K562 (cell line): ENCODE results near the gene MTMR3. TPM values are rescaled to one million over a fixed set of nuclear protein-coding genes. Genes with fewer than 3 reads are reported as not detected.

Source experiments
- CBX5 ChIP-seq: IDR thresholded peaks from 2 replicates; pipeline ENCODE4 v1.6.1; 2014; ENCODE audit warnings: low read depth, borderline replicate concordance
- CREBBP ChIP-seq: IDR thresholded peaks from one replicate; pipeline ENCODE4 v1.6.1; 2012; ENCODE audit warnings: low read depth, mild to moderate bottlenecking, control low read depth, inconsistent platforms, low read length
- CTCFL ChIP-seq: IDR thresholded peaks from 2 replicates; pipeline ENCODE4 v1.6.1; 2011; ENCODE audit warnings: borderline replicate concordance, low read depth, mild to moderate bottlenecking, moderate library complexity, low read length; ENCODE audit not compliant: insufficient read depth, poor library complexity, severe bottlenecking
- HDAC2 ChIP-seq: fragments of 450-650 bp; IDR thresholded peaks from 2 replicates; pipeline ENCODE4 v1.6.1; 2016; ENCODE audit warnings: mild to moderate bottlenecking
- LEF1 ChIP-seq: fragments of 450-650 bp; IDR thresholded peaks from 2 replicates; pipeline ENCODE4 v1.6.1; 2016; ENCODE audit warnings: mild to moderate bottlenecking
- MLX ChIP-seq, 2 experiments: fragments of 450-650 bp in 1 of 2; sonication (generic) in 1 of 2; formaldehyde crosslinking; conservative IDR thresholded peaks; 2 replicates each; pipeline versions ENCODE4 v1.4.0 to v1.8.1; 2020 to 2022; ENCODE audit warnings: mild to moderate bottlenecking in 1 of 2, missing genetic modification reagents in 1 of 2
- NCOR1 ChIP-seq: fragments of 450-650 bp; IDR thresholded peaks from 2 replicates; pipeline ENCODE4 v1.6.1; 2016; ENCODE audit warnings: mild to moderate bottlenecking, moderate library complexity
- NEUROD1 ChIP-seq: fragments of 150-350 bp; IDR thresholded peaks from 2 replicates; pipeline ENCODE4 v1.6.1; 2014; ENCODE audit warnings: borderline replicate concordance, low read length, low read depth; ENCODE audit not compliant: partially characterized antibody
- NR4A1 ChIP-seq, 2 experiments: fragments of 250-450 bp in 1 of 2; fragments of 450-650 bp in 1 of 2; sonication (Bioruptor Pico) in 1 of 2; IDR thresholded peaks; 2 replicates each; pipeline versions ENCODE4 v1.4.0 to v1.6.1; 2016 to 2020; ENCODE audit warnings: mild to moderate bottlenecking in 2 of 2, missing compliant biosample characterization in 1 of 2, missing genetic modification characterization in 1 of 2, moderate library complexity in 1 of 2
- PBX2 ChIP-seq, 2 experiments: IDR thresholded peaks in 1 of 2; conservative IDR thresholded peaks in 1 of 2; 2 replicates each; pipeline ENCODE4 v1.6.1; 2016; ENCODE audit warnings: low read depth in 2 of 2, mild to moderate bottlenecking in 1 of 2, missing compliant biosample characterization in 1 of 2, missing genetic modification characterization in 1 of 2, moderate library complexity in 1 of 2
- PCBP2 ChIP-seq: fragments of 200-400 bp; formaldehyde crosslinking; IDR thresholded peaks from 2 replicates; pipeline ENCODE4 v1.6.1; 2018; ENCODE audit warnings: low read length, low read depth, mild to moderate bottlenecking, moderate library complexity; ENCODE audit not compliant: poor library complexity, severe bottlenecking
- RAD51 ChIP-seq: fragments of 450-650 bp; IDR thresholded peaks from 2 replicates; pipeline ENCODE4 v1.7.1; 2016; ENCODE audit warnings: low read depth, mild to moderate bottlenecking, borderline replicate concordance
- SMAD2 ChIP-seq: fragments of 150-350 bp; IDR thresholded peaks from 2 replicates; pipeline ENCODE4 v1.6.1; 2014; ENCODE audit warnings: low read depth, mild to moderate bottlenecking, low read length
- SMC3 ChIP-seq: conservative IDR thresholded peaks from 2 replicates; pipeline ENCODE4 v1.6.1; 2011; ENCODE audit warnings: low read depth, low read length, improper control_type of control experiment; ENCODE audit not compliant: insufficient read depth
- TAF15 ChIP-seq: fragments of 200-400 bp; formaldehyde crosslinking; IDR thresholded peaks from 2 replicates; pipeline ENCODE4 v1.6.1; 2017; ENCODE audit warnings: mild to moderate bottlenecking, low read depth, low read length, moderate library complexity
- ZBTB34 ChIP-seq: fragments of 250-450 bp; sonication (Bioruptor Pico); IDR thresholded peaks from 2 replicates; pipeline ENCODE4 v1.8.0; 2021; ENCODE audit warnings: mild to moderate bottlenecking, moderate library complexity
- ZKSCAN8 ChIP-seq: fragments of 200-800 bp; sonication (Bioruptor generic); IDR thresholded peaks from 2 replicates; pipeline ENCODE4 v1.6.1; 2016; ENCODE audit warnings: missing genetic modification characterization, missing compliant biosample characterization
- ZNF586 ChIP-seq: fragments of 450-650 bp; formaldehyde crosslinking; conservative IDR thresholded peaks from 2 replicates; pipeline ENCODE4 v1.4.0; 2020; ENCODE audit warnings: mild to moderate bottlenecking, moderate library complexity
- polyA plus RNA-seq, 8 experiments: library from polyadenylated mRNA; depleted of rRNA in 4 of 8; stranded (reverse) in 5 of 8; unstranded in 3 of 8; fragments of >200 nt; fragmentation: Nextera tagmentation in 2 of 8; fragmentation: Illumina TruSeq in 1 of 8; extraction: Ambion mirVana in 2 of 8; extraction: Trizol in 1 of 8; gene quantifications; 2 replicates each; pipeline versions ENCODE4 v1.2.1 to v1.2.3, GENCODE V29; 2011 to 2014; ENCODE audit warnings: inconsistent platforms in 1 of 8, missing spikeins in 1 of 8
- total RNA-seq, 7 experiments: library from RNA; depleted of rRNA in 6 of 7; stranded (reverse); fragments of >200 nt in 6 of 7; fragmentation: Illumina TruSeq in 2 of 7; extraction: Trizol in 2 of 7; gene quantifications; 2 replicates each; pipeline versions ENCODE4 v1.2.1 to v1.2.3, GENCODE V29; 2011 to 2021; ENCODE audit warnings: low replicate concordance in 1 of 7

Gene MTMR3
- total and polyA plus RNA-seq, 9 of the 15 experiments (the other 6 are each of a cell fraction or from before 2014, with no cell fraction given) = 1.6 to 13.7 (median 7.9) TPM

- TF ChIP-seq PBX2 (CRISPR knock-in tag; IDR thresholded peaks at IDR 0.05; ENCODE audit: low read depth) = no peak
- TF ChIP-seq PBX2 (tag; conservative IDR thresholded peaks at IDR 0.05; ENCODE audit: low read depth) = peak; percentile 60
- TF ChIP-seq CREBBP = no peak
- TF ChIP-seq MLX (CRISPR knock-in tag; conservative IDR thresholded peaks at IDR 0.05) = no peak
- no peak for TF ChIP-seq CBX5
- TF ChIP-seq TAF15 = no peak
- TF ChIP-seq HDAC2 = peak; percentile 84; the same call in 1 of the 2 replicates
- TF ChIP-seq PCBP2 = no peak
- TF ChIP-seq CTCFL = no peak
- no peak for TF ChIP-seq ZKSCAN8 (CRISPR knock-in tag)
- TF ChIP-seq NCOR1 = peak; percentile 93
- no peak for TF ChIP-seq SMAD2
- no peak for TF ChIP-seq ZBTB34 (CRISPR knock-in tag)
- TF ChIP-seq SMC3 = no peak
- TF ChIP-seq LEF1 = peak; percentile 71; the same call in 1 of the 2 replicates
- TF ChIP-seq NEUROD1 = no peak
- peak; percentile 25; the same call in 1 of the 2 replicates for TF ChIP-seq RAD51
- no peak for TF ChIP-seq NR4A1 (CRISPR knock-in tag; IDR thresholded peaks at IDR 0.05)
- TF ChIP-seq NR4A1 (tag; IDR thresholded peaks at IDR 0.05) = 0 out of 2 replicates have a peak, but pooled peaks have one; percentile 49
- TF ChIP-seq ZNF586 (CRISPR knock-in tag) = no peak
These were observed 68.9 kb downstream of the MTMR3 start (continued) for GRCh38 chr22:29951791-29952413.
